ENCODE results near the gene SLITRK2.

Gene SLITRK2

GRCh38 chrX:145817331-145818185 is at the start of gene SLITRK2:
SLITRK2 (plus strand) TSS chrX:145817829; CDS start chrX:145822426, 4,597 bp downstream.
- DNase-seq: peak; percentile 76

- DNase-seq: no peak
These were observed 44.6 kb upstream of the SLITRK2 start for GRCh38 chrX:145773006-145773405.

- no peak for DNase-seq
These were observed 25.3 kb upstream of the SLITRK2 start for GRCh38 chrX:145792281-145792680.

GRCh38 chrX:145803508-145803907 is 14.1 kb upstream of the SLITRK2 start:
- no peak for DNase-seq

- no peak for DNase-seq
These were observed 4.5 kb upstream of the SLITRK2 start for GRCh38 chrX:145813081-145813480.

GRCh38 chrX:145816601-145817315 is 871 bp upstream of the SLITRK2 start:
- DNase-seq: no peak

- peak; percentile 79 for DNase-seq
These were observed 821 bp downstream of the SLITRK2 start for GRCh38 chrX:145818186-145819113.

- no peak for DNase-seq
These were observed 3.2 kb downstream of the SLITRK2 start for GRCh38 chrX:145820825-145821224.

GRCh38 chrX:145821291-145821897 is 3.8 kb downstream of the SLITRK2 start:
- DNase-seq: peak; percentile 65

GRCh38 chrX:145821898-145822571 is 4.4 kb downstream of the SLITRK2 start:
- DNase-seq: peak; percentile 49

GRCh38 chrX:145823132-145823531 is 5.5 kb downstream of the SLITRK2 start:
- DNase-seq: no peak

GRCh38 chrX:145825896-145826295 is 8.3 kb downstream of the SLITRK2 start:
- no peak for DNase-seq

- no peak for DNase-seq
These were observed 8.8 kb downstream of the SLITRK2 start for GRCh38 chrX:145826466-145826865.

GRCh38 chrX:145832796-145833195 is 15.2 kb downstream of the SLITRK2 start:
- no peak for DNase-seq

GRCh38 chrX:145840531-145840930 is 22.9 kb downstream of the SLITRK2 start:
- no peak for DNase-seq

GRCh38 chrX:145843146-145843904 is 25.7 kb downstream of the SLITRK2 start:
- peak; percentile 60 for DNase-seq

- DNase-seq: no peak
These were observed 27.3 kb downstream of the SLITRK2 start for GRCh38 chrX:145844886-145845285.

GRCh38 chrX:145848448-145848847 is 30.8 kb downstream of the SLITRK2 start:
- no peak for DNase-seq

GRCh38 chrX:145848857-145849256 is 31.2 kb downstream of the SLITRK2 start:
- DNase-seq: no peak

GRCh38 chrX:145853181-145853580 is 35.6 kb downstream of the SLITRK2 start:
- DNase-seq: no peak

GRCh38 chrX:145856181-145856580 is 38.6 kb downstream of the SLITRK2 start:
- DNase-seq: no peak

Data from retina (tissue), 1 donor.